Uterus (tissue), 2 donors: ENCODE measurements around the gene P2RX5.

ENCODE experiments used
- POLR2A ChIP-seq, 2 donors: fragments of 450-650 bp; IDR thresholded peaks; one replicate each; pipeline ENCODE4 v1.6.1; 2016; ENCODE audit warnings: antibody characterized with exemption in 2 of 2, mild to moderate bottlenecking in 1 of 2, moderate library complexity in 1 of 2
- TF ChIP-seq, protein P1 (sequence below), 4 experiments: fragments of 200-600 bp in 2 of 4; fragments of 450-650 bp in 2 of 4; sonication (generic) in 2 of 4; IDR thresholded peaks; one replicate each; pipeline ENCODE4 v1.5.1; 2016 to 2019; ENCODE audit warnings: antibody characterized with exemption in 4 of 4, mild to moderate bottlenecking in 2 of 4, moderate library complexity in 1 of 4

DNA sequence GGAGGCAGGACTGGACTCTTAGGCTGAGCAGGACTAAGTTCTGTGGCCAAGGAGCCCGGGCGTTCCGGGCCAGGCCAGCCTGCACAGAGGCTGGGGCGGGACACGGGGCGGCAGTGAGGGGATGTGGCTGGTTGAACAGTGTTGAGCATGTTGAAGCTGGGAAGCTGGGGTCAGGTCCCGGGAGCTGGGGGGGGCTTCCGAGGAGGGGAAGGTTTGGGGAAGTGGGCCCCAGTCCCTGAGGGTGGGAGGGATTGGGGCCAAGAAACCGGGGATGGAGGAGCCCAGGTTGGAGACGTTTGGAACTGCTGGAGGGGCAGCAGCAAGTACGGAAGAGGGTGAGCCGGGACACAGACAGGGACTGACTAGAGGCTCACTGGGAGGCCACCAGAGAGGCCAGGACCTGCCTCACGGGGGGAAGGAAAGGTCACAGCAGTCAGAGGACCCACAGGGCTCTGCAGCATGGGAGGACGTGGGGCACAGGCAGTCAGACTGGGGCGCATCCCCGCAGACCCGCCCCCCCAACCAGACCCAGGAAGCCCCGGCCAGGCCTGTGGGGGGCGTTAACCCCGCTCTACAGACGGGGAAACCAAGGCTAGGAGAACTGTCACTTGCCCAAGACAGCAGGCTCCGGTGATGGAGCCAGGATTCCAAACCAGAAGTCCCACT, 37.0 kb downstream of the P2RX5 start:
- TF ChIP-seq, protein P1, sequence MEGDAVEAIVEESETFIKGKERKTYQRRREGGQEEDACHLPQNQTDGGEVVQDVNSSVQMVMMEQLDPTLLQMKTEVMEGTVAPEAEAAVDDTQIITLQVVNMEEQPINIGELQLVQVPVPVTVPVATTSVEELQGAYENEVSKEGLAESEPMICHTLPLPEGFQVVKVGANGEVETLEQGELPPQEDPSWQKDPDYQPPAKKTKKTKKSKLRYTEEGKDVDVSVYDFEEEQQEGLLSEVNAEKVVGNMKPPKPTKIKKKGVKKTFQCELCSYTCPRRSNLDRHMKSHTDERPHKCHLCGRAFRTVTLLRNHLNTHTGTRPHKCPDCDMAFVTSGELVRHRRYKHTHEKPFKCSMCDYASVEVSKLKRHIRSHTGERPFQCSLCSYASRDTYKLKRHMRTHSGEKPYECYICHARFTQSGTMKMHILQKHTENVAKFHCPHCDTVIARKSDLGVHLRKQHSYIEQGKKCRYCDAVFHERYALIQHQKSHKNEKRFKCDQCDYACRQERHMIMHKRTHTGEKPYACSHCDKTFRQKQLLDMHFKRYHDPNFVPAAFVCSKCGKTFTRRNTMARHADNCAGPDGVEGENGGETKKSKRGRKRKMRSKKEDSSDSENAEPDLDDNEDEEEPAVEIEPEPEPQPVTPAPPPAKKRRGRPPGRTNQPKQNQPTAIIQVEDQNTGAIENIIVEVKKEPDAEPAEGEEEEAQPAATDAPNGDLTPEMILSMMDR (IDR thresholded peaks at IDR 0.05) = no peak
- TF ChIP-seq POLR2A (IDR thresholded peaks at IDR 0.05) = no peak
